Fibroblast of lung (primary cell): ENCODE data around the gene CGNL1. TPM values are rescaled to one million over a fixed set of nuclear protein-coding genes. Genes with fewer than 3 reads are reported as not detected.

ENCODE experiments used
- DNase-seq, 2 donors: peaks; one replicate each; pipeline versions ENCODE4 v3.0.0 to v3.0.0-alpha.2; 2010; ENCODE audit warnings: low read depth in 2 of 2
- H2AFZ ChIP-seq: 2 replicates; pipeline ENCODE4 v1.5.1; 2012; ENCODE audit warnings: low read length, control low read depth, inconsistent platforms
- H3K27ac ChIP-seq: 2 replicates; pipeline ENCODE4 v1.5.1; 2011; ENCODE audit warnings: low read length, control low read depth; ENCODE audit not compliant: insufficient read depth
- H3K27me3 ChIP-seq: 2 replicates; pipeline ENCODE4 v1.5.1; 2011; ENCODE audit warnings: mild to moderate bottlenecking, low read length; ENCODE audit not compliant: control insufficient read depth, insufficient read depth
- H3K36me3 ChIP-seq: 2 replicates; pipeline ENCODE4 v1.5.1; 2011; ENCODE audit warnings: low read length; ENCODE audit not compliant: control insufficient read depth, insufficient read depth
- H3K4me1 ChIP-seq: 2 replicates; pipeline ENCODE4 v1.5.1; 2011; ENCODE audit warnings: low read length; ENCODE audit not compliant: control insufficient read depth, insufficient read depth; ENCODE audit errors: extremely low read depth
- H3K4me2 ChIP-seq: 2 replicates; pipeline ENCODE4 v1.5.1; 2011; ENCODE audit warnings: low read length, control low read depth; ENCODE audit not compliant: insufficient read depth; ENCODE audit errors: extremely low read depth
- H3K4me3 ChIP-seq, 4 experiments: fragments of 200-600 bp in 1 of 4; sonication (generic) in 1 of 4; replicated peaks in 1 of 4; 2 replicates each; pipeline ENCODE4 v1.5.1; 2011 to 2016; ENCODE audit warnings: low read length in 4 of 4, low read depth in 3 of 4, mild to moderate bottlenecking in 3 of 4, control low read depth in 2 of 4, inconsistent platforms in 1 of 4, mixed read lengths in 1 of 4; ENCODE audit not compliant: insufficient read depth in 1 of 4; ENCODE audit errors: control extremely low read depth in 1 of 4
- H3K79me2 ChIP-seq: 2 replicates; pipeline ENCODE4 v1.5.1; 2012; ENCODE audit warnings: mild to moderate bottlenecking, low read length, inconsistent platforms; ENCODE audit not compliant: control insufficient read depth, insufficient read depth
- H3K9ac ChIP-seq: 2 replicates; pipeline ENCODE4 v1.5.1; 2011; ENCODE audit warnings: mild to moderate bottlenecking, low read length, control low read depth; ENCODE audit not compliant: insufficient read depth
- H3K9me3 ChIP-seq: 2 replicates; pipeline ENCODE4 v1.5.1; 2012; ENCODE audit warnings: low read depth, low read length; ENCODE audit not compliant: control insufficient read depth, insufficient read depth
- H4K20me1 ChIP-seq: 2 replicates; pipeline ENCODE4 v1.5.1; 2011; ENCODE audit warnings: low read length; ENCODE audit not compliant: control insufficient read depth, insufficient read depth; ENCODE audit errors: extremely low read depth
- EZH2 ChIP-seq: IDR thresholded peaks from 2 replicates; pipeline ENCODE4 v1.5.1; 2012; ENCODE audit warnings: low read length, control low read depth, mild to moderate bottlenecking; ENCODE audit errors: missing control alignments
- polyA plus RNA-seq, 2 donors: library from polyadenylated mRNA; depleted of rRNA in 1 of 2; stranded (reverse) in 1 of 2; unstranded in 1 of 2; fragments of >200 nt; gene quantifications; 2 replicates each; pipeline ENCODE4 v1.2.1, GENCODE V29; 2011 to 2012; ENCODE audit warnings: missing spikeins in 1 of 2
- total RNA-seq: library from RNA; depleted of rRNA; stranded (reverse); fragments of >200 nt; gene quantifications from 2 replicates; pipeline ENCODE4 v1.2.1, GENCODE V29; 2014
- TF ChIP-seq, protein P1 (sequence below), 2 donors: IDR thresholded peaks in 1 of 2; conservative IDR thresholded peaks in 1 of 2; 1 replicate in 1 of 2; 2 replicates in 1 of 2; pipeline ENCODE4 v1.5.1; 2011 to 2012; ENCODE audit warnings: low read length in 2 of 2, control low read depth in 1 of 2, inconsistent platforms in 1 of 2, low read depth in 1 of 2, mild to moderate bottlenecking in 1 of 2

CGNL1 gene
- total and polyA plus RNA-seq, 2 donors (not counting 1 experiment from before 2014, with no cell fraction given): 0.18 to 6.1 TPM

GRCh38 chr15:57578288-57578900 is 202.1 kb downstream of the CGNL1 start:
- Histone ChIP-seq H3K9ac (no peak overlapping the region), H4K20me1 (no peaks in the 10 kb centered on the region), H3K4me1 (no peaks in the 10 kb centered on the region), H3K27ac (no peak overlapping the region), H3K36me3 (no peaks in the 10 kb centered on the region), H2AFZ (no peak overlapping the region), H3K79me2 (no peaks in the 10 kb centered on the region), H3K4me3 (no peak overlapping the region), H3K4me2 (no peak overlapping the region), H3K27me3 (peaks cover 13% of the 10 kb centered on the region), H3K9me3 (no peaks in the 10 kb centered on the region)
- DNase-seq: no peak
- TF ChIP-seq, protein P1, sequence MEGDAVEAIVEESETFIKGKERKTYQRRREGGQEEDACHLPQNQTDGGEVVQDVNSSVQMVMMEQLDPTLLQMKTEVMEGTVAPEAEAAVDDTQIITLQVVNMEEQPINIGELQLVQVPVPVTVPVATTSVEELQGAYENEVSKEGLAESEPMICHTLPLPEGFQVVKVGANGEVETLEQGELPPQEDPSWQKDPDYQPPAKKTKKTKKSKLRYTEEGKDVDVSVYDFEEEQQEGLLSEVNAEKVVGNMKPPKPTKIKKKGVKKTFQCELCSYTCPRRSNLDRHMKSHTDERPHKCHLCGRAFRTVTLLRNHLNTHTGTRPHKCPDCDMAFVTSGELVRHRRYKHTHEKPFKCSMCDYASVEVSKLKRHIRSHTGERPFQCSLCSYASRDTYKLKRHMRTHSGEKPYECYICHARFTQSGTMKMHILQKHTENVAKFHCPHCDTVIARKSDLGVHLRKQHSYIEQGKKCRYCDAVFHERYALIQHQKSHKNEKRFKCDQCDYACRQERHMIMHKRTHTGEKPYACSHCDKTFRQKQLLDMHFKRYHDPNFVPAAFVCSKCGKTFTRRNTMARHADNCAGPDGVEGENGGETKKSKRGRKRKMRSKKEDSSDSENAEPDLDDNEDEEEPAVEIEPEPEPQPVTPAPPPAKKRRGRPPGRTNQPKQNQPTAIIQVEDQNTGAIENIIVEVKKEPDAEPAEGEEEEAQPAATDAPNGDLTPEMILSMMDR (conservative IDR thresholded peaks at IDR 0.05 in 1 of 2, IDR thresholded peaks at IDR 0.05 in 1 of 2; ENCODE audit: low read depth in 1 of 2, low read length in 2 of 2): no peak
- TF ChIP-seq EZH2: no peak

DNA sequence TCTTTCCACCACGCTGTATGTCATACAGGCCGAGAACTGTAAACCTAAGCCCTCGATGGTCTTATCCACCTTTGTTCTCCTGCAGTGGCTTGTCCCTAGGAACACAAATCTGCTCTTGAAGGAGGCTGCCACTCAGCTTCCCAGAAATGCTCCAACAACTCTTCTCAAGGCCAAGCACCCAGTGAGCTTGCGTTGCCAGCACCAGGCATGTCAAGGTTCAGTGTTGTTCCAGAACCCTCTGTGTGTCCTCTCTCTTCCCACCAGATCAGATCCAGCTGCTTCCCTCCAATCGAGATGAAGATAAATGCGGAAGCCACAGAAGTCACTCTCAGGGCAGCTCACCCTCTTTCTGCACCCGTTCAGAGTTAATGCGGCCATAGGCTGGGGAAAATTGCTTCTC is 204.1 kb downstream of the CGNL1 start:
- Histone ChIP-seq H3K27me3 (peaks cover 18% of the 10 kb centered on the region), H3K27ac (no peak overlapping the region), H3K79me2 (no peaks in the 10 kb centered on the region), H3K9ac (no peak overlapping the region), H3K4me1 (no peaks in the 10 kb centered on the region), H3K36me3 (no peaks in the 10 kb centered on the region), H2AFZ (no peak overlapping the region), H3K4me2 (no peak overlapping the region), H3K4me3 (no peak overlapping the region), H4K20me1 (no peaks in the 10 kb centered on the region), H3K9me3 (no peaks in the 10 kb centered on the region)
- no peak for DNase-seq
- TF ChIP-seq, protein P1 (conservative IDR thresholded peaks at IDR 0.05 in 1 of 2, IDR thresholded peaks at IDR 0.05 in 1 of 2; ENCODE audit: low read depth in 1 of 2, low read length in 2 of 2): no peak
- no peak for TF ChIP-seq EZH2

DNA sequence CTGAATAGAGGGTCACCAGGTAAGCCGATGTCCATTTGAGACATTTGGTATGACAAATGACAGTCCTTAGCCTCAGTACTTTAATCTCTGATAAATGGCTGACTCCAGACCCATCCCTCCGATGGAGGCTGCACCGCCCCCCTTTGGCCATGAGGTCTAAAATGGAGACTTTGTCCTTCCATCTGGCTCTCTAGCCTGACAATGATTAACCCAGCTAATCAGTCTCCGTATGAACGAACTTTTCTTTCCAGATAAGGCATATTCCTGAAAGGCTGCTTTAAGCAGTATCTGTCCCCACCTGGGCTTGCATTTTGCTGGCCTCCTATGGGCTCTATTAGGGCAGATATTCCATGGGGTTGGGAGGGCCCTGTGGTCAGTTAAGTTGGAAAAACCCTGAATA is 204.6 kb downstream of the CGNL1 start:
- Histone ChIP-seq H3K79me2 (no peaks in the 10 kb centered on the region), H3K4me2 (no peak overlapping the region), H3K4me3 (no peak overlapping the region), H3K9me3 (no peaks in the 10 kb centered on the region), H2AFZ (no peak overlapping the region), H4K20me1 (no peaks in the 10 kb centered on the region), H3K9ac (no peak overlapping the region), H3K27me3 (peaks cover 18% of the 10 kb centered on the region), H3K36me3 (no peaks in the 10 kb centered on the region), H3K27ac (no peak overlapping the region), H3K4me1 (no peaks in the 10 kb centered on the region)
- DNase-seq: no peak
- TF ChIP-seq, protein P1 (conservative IDR thresholded peaks at IDR 0.05 in 1 of 2, IDR thresholded peaks at IDR 0.05 in 1 of 2; ENCODE audit: low read depth in 1 of 2, low read length in 2 of 2): no peak
- no peak for TF ChIP-seq EZH2
